ENCODE data around the gene FGD3.

The FGD3 gene

GRCh38 chr9:92942688-92943616, 4.4 kb upstream of the FGD3 start:
- Histone ChIP-seq H3K36me3 (ENCODE audit: control insufficient read depth, insufficient read depth, low read length) (no peaks in the 10 kb centered on the region), H3K4me3 (ENCODE audit: low read depth, low read length) (no peak overlapping the region), H3K27me3 (ENCODE audit: control insufficient read depth, insufficient read depth, low read length) (peaks cover 9% of the 10 kb centered on the region), H3K27ac (ENCODE audit: low read depth, low read length) (no peak overlapping the region), H3K9me3 (ENCODE audit: control insufficient read depth, insufficient read depth, low read depth, low read length) (peaks cover 16% of the 10 kb centered on the region), H3K9ac (ENCODE audit: low read length) (no peak overlapping the region), H3K4me1 (ENCODE audit: control insufficient read depth, insufficient read depth, low read length) (peaks cover 8% of the 10 kb centered on the region)

GRCh38 chr9:92944921-92945320, 2.4 kb upstream of the FGD3 start:
- H3K9me3 ChIP-seq (ENCODE audit: control insufficient read depth, insufficient read depth, low read depth, low read length), result peaks cover 16% of the 10 kb centered on the region
- H3K4me3 ChIP-seq (ENCODE audit: low read depth, low read length), result no peak overlapping the region
- H3K27ac ChIP-seq (ENCODE audit: low read depth, low read length), result no peak overlapping the region
- no peak overlapping the region for H3K9ac ChIP-seq (ENCODE audit: low read length)
- no peaks in the 10 kb centered on the region for H3K36me3 ChIP-seq (ENCODE audit: control insufficient read depth, insufficient read depth, low read length)
- peaks cover 9% of the 10 kb centered on the region for H3K4me1 ChIP-seq (ENCODE audit: control insufficient read depth, insufficient read depth, low read length)
- H3K27me3 ChIP-seq (ENCODE audit: control insufficient read depth, insufficient read depth, low read length), result peaks cover 27% of the 10 kb centered on the region

- Histone ChIP-seq H3K4me1 (ENCODE audit: control insufficient read depth, insufficient read depth, low read length) (peaks cover 9% of the 10 kb centered on the region), H3K9ac (ENCODE audit: low read length) (no peak overlapping the region), H3K4me3 (ENCODE audit: low read depth, low read length) (no peak overlapping the region), H3K36me3 (ENCODE audit: control insufficient read depth, insufficient read depth, low read length) (no peaks in the 10 kb centered on the region), H3K27ac (ENCODE audit: low read depth, low read length) (no peak overlapping the region), H3K27me3 (ENCODE audit: control insufficient read depth, insufficient read depth, low read length) (peaks cover 27% of the 10 kb centered on the region), H3K9me3 (ENCODE audit: control insufficient read depth, insufficient read depth, low read depth, low read length) (peaks cover 16% of the 10 kb centered on the region)
Observed at GRCh38 chr9:92945796-92946195, 1.5 kb upstream of the FGD3 start.

- H3K4me3 ChIP-seq (ENCODE audit: low read depth, low read length), result peak overlapping the region; percentile 57; the same call in 1 of the 2 replicates
Observed at GRCh38 chr9:92948038-92948534, 763 bp downstream of the FGD3 start.

GRCh38 chr9:92948632-92949031, 1.3 kb downstream of the FGD3 start:
- no peak overlapping the region for H3K9ac ChIP-seq (ENCODE audit: low read length)
- H3K27me3 ChIP-seq (ENCODE audit: control insufficient read depth, insufficient read depth, low read length), result peaks cover 27% of the 10 kb centered on the region
- H3K27ac ChIP-seq (ENCODE audit: low read depth, low read length), result no peak overlapping the region
- no peaks in the 10 kb centered on the region for H3K36me3 ChIP-seq (ENCODE audit: control insufficient read depth, insufficient read depth, low read length)
- peaks cover 16% of the 10 kb centered on the region for H3K9me3 ChIP-seq (ENCODE audit: control insufficient read depth, insufficient read depth, low read depth, low read length)
- peaks cover 9% of the 10 kb centered on the region for H3K4me1 ChIP-seq (ENCODE audit: control insufficient read depth, insufficient read depth, low read length)
- no peak overlapping the region for H3K4me3 ChIP-seq (ENCODE audit: low read depth, low read length)

More at GRCh38 chr9:92948038-92948534, 763 bp downstream of the FGD3 start:
- H3K4me1 ChIP-seq (ENCODE audit: control insufficient read depth, insufficient read depth, low read length), result peaks cover 9% of the 10 kb centered on the region
- H3K27me3 ChIP-seq (ENCODE audit: control insufficient read depth, insufficient read depth, low read length), result peaks cover 27% of the 10 kb centered on the region
- peaks cover 16% of the 10 kb centered on the region for H3K9me3 ChIP-seq (ENCODE audit: control insufficient read depth, insufficient read depth, low read depth, low read length)
- H3K9ac ChIP-seq (ENCODE audit: low read length), result no peak overlapping the region
- no peak overlapping the region for H3K27ac ChIP-seq (ENCODE audit: low read depth, low read length)
- no peaks in the 10 kb centered on the region for H3K36me3 ChIP-seq (ENCODE audit: control insufficient read depth, insufficient read depth, low read length)

GRCh38 chr9:92949266-92949982, 2.1 kb downstream of the FGD3 start:
- peaks cover 9% of the 10 kb centered on the region for H3K4me1 ChIP-seq (ENCODE audit: control insufficient read depth, insufficient read depth, low read length)
- no peaks in the 10 kb centered on the region for H3K36me3 ChIP-seq (ENCODE audit: control insufficient read depth, insufficient read depth, low read length)
- H3K27me3 ChIP-seq (ENCODE audit: control insufficient read depth, insufficient read depth, low read length), result peaks cover 27% of the 10 kb centered on the region
- no peak overlapping the region for H3K4me3 ChIP-seq (ENCODE audit: low read depth, low read length)
- H3K9ac ChIP-seq (ENCODE audit: low read length), result no peak overlapping the region
- H3K9me3 ChIP-seq (ENCODE audit: control insufficient read depth, insufficient read depth, low read depth, low read length), result peaks cover 16% of the 10 kb centered on the region
- no peak overlapping the region for H3K27ac ChIP-seq (ENCODE audit: low read depth, low read length)

GRCh38 chr9:92950359-92950955, 3.1 kb downstream of the FGD3 start:
- Histone ChIP-seq H3K9me3 (ENCODE audit: control insufficient read depth, insufficient read depth, low read depth, low read length) (peaks cover 14% of the 10 kb centered on the region), H3K36me3 (ENCODE audit: control insufficient read depth, insufficient read depth, low read length) (no peaks in the 10 kb centered on the region), H3K27me3 (ENCODE audit: control insufficient read depth, insufficient read depth, low read length) (peaks cover 27% of the 10 kb centered on the region), H3K27ac (ENCODE audit: low read depth, low read length) (no peak overlapping the region), H3K4me1 (ENCODE audit: control insufficient read depth, insufficient read depth, low read length) (peaks cover 9% of the 10 kb centered on the region), H3K4me3 (ENCODE audit: low read depth, low read length) (no peak overlapping the region), H3K9ac (ENCODE audit: low read length) (no peak overlapping the region)

- Histone ChIP-seq H3K9me3 (ENCODE audit: control insufficient read depth, insufficient read depth, low read depth, low read length) (no peaks in the 10 kb centered on the region), H3K9ac (ENCODE audit: low read length) (no peak overlapping the region), H3K27me3 (ENCODE audit: control insufficient read depth, insufficient read depth, low read length) (peaks cover 17% of the 10 kb centered on the region), H3K36me3 (ENCODE audit: control insufficient read depth, insufficient read depth, low read length) (no peaks in the 10 kb centered on the region), H3K27ac (ENCODE audit: low read depth, low read length) (no peak overlapping the region), H3K4me3 (ENCODE audit: low read depth, low read length) (no peak overlapping the region), H3K4me1 (ENCODE audit: control insufficient read depth, insufficient read depth, low read length) (no peaks in the 10 kb centered on the region)
Observed at GRCh38 chr9:92952906-92953610, 5.7 kb downstream of the FGD3 start.

GRCh38 chr9:92954049-92954861, 6.9 kb downstream of the FGD3 start:
- H3K4me1 ChIP-seq (ENCODE audit: control insufficient read depth, insufficient read depth, low read length), result no peaks in the 10 kb centered on the region
- H3K9ac ChIP-seq (ENCODE audit: low read length), result no peak overlapping the region
- H3K27me3 ChIP-seq (ENCODE audit: control insufficient read depth, insufficient read depth, low read length), result peaks cover 5% of the 10 kb centered on the region; the same call in 1 of the 2 replicates
- H3K36me3 ChIP-seq (ENCODE audit: control insufficient read depth, insufficient read depth, low read length), result no peaks in the 10 kb centered on the region
- no peaks in the 10 kb centered on the region for H3K9me3 ChIP-seq (ENCODE audit: control insufficient read depth, insufficient read depth, low read depth, low read length)
- no peak overlapping the region for H3K4me3 ChIP-seq (ENCODE audit: low read depth, low read length)
- H3K27ac ChIP-seq (ENCODE audit: low read depth, low read length), result no peak overlapping the region

- no peak overlapping the region for H3K9ac ChIP-seq (ENCODE audit: low read length)
- H3K9me3 ChIP-seq (ENCODE audit: control insufficient read depth, insufficient read depth, low read depth, low read length), result no peaks in the 10 kb centered on the region
- H3K27me3 ChIP-seq (ENCODE audit: control insufficient read depth, insufficient read depth, low read length), result no peaks in the 10 kb centered on the region
- no peak overlapping the region for H3K27ac ChIP-seq (ENCODE audit: low read depth, low read length)
- no peaks in the 10 kb centered on the region for H3K36me3 ChIP-seq (ENCODE audit: control insufficient read depth, insufficient read depth, low read length)
- no peaks in the 10 kb centered on the region for H3K4me1 ChIP-seq (ENCODE audit: control insufficient read depth, insufficient read depth, low read length)
- no peak overlapping the region for H3K4me3 ChIP-seq (ENCODE audit: low read depth, low read length)
Observed at GRCh38 chr9:92954886-92955285, 7.6 kb downstream of the FGD3 start.
